GM18951 (cell line): ENCODE measurements around the gene VGF.
"Not testable (repeated sequence)": the region's sequence is repeated elsewhere in the genome, so short reads cannot be mapped to it uniquely, and the experiment has no call there.

Source experiments
- POLR2A ChIP-seq: IDR thresholded peaks from 4 replicates; pipeline ENCODE4 v1.6.1; 2011; ENCODE audit warnings: mild to moderate bottlenecking; ENCODE audit not compliant: insufficient read length, insufficient read depth; ENCODE audit errors: extremely low read depth
- in situ Hi-C: fragments of 300-500 bp; cut with MboI; formaldehyde crosslinking; loops from one replicate; pipeline ENCODE4 v1.12.0; 2022; ENCODE audit warnings: low sequenced_read_pairs, mixed read lengths, inconsistent platforms; ENCODE audit not compliant: unreplicated experiment

VGF gene

DNA sequence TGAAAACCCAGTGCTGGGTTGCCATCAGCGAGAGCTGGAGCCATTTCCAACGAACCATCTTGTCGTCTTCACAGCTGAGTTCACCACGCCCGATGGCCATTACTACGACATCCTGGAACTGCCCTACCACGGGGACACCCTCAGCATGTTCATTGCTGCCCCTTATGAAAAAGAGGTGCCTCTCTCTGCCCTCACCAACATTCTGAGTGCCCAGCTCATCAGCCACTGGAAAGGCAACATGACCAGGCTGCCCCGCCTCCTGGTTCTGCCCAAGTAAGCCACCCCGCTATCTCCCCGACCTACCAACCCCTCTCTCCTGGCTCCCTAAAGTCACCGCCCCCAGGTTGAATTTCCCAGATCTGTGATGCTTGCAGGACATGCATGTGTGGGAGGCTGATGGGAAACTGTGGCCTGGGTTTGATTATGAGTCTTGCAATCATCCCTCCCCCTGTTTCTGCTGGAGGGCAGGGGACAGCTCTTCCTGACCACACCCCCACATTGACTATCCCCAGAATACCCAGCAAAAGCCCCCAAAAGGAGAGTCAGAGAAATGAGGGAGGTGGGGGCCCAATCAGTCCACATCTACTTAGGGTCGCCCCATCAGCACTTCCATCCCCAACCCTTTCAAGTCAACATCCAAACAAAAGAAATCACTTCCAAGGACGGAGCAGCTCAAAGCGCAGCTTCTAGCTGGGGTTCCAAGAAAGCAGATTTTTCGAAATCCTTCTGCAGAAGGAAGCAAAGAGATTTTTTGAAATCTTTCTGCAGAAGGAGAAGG is 31.6 kb downstream of the VGF start:
- in situ Hi-C loops, result no loop called here

DNA sequence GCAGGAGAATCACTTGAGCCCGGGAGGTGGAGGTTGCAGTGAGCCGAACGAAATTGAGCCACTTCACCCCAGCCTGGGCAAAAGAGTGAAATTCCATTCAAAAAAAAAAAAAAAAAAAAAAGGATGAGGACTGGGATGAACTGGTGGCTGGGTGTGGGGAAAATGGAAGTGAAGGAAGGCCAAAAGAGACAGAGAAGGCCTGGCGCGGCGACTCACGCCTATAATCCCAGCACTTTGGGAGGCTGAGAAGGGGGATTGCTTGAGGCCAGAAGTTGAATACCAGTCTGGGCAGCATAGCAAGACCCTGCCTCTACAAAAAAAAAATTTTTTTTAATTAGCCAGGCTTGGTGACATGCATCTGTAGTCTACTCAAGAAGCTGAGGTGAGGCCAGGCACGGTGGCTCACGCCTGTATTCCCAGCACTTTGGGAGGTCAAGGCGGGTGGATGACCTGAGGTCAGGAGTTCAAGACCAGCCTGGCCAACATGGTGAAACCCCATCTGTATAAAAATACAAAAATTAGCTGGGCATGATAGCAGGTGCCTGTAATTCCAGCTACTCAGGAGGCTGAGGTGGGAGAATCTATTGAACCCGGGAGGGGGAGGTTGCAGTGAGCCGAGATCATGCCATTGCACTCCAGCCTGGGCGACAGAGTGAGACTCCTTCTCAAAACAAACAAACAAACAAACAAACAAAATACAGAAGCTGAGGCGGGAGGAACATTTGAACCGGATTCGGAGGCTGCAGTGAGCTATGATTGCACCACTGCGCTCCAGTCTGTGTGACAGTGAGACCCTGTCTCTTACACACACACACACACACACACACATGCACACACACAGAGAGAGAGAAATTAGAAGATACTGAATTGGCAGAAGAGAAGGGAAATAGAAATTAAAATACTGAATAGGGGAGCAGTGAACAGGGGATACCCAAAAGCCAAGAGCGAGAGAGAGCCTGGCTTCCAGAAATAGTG is 32.5 kb downstream of the VGF start:
- in situ Hi-C loops, result not testable (repeated sequence)

More for the DNA sequence above, 31.6 kb downstream of the VGF start:
- TF ChIP-seq POLR2A, result no peak

DNA sequence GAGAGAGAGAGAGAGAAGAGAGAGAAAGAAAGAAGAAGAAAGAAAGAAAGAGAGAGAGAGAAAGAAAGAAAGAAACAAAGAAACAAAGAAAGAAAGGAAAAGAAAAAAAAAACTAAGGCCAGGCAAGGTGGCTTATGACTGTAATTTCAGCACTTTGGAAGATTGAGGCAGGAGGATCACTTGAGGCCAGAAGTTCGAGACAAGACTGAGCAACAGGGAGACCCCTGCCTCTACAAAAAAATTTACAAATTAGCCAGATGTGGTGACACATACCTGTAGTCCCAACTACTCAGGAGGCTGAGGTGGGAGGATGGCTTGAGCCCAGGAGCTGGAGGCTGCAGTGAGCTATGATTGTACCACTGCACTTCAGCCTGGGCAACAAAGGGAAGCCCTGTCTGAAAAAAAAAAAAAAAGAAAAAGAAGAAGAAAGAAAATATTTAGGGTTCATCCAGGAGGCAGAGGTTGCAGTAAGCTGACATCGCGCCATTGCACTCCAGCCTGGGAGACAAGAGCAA is 35.7 kb downstream of the VGF start:
- no peak for TF ChIP-seq POLR2A
- in situ Hi-C loops, result no loop called here

DNA sequence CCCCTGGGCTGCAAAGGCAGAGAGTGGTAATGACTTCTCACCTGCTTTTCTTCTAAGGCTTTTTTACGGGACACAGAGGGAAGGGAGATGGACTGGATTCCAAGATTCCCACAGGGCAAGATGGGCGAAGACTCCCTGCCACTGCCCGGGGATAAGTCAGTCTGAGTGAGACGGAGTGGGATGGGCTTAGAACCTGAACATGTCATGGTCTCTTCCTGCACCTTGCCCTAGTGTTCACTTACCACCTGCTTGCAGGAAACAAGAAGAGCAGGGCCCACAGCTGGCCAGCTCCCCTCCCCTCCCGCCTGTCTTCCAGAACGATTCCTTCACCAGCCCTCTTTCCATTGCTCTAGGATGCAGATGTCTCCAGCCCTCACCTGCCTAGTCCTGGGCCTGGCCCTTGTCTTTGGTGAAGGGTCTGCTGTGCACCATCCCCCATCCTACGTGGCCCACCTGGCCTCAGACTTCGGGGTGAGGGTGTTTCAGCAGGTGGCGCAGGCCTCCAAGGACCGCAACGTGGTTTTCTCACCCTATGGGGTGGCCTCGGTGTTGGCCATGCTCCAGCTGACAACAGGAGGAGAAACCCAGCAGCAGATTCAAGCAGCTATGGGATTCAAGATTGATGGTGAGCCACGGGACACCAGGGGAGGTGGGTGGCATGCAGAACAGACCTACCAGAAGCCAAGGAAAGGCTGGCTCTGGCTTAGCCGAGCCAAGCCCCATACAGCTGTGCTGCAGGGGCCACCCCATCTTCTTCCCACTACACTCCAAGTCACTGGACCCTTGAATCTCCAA is 37.1 kb downstream of the VGF start:
- in situ Hi-C loops, result no loop called here
- no peak for TF ChIP-seq POLR2A

DNA sequence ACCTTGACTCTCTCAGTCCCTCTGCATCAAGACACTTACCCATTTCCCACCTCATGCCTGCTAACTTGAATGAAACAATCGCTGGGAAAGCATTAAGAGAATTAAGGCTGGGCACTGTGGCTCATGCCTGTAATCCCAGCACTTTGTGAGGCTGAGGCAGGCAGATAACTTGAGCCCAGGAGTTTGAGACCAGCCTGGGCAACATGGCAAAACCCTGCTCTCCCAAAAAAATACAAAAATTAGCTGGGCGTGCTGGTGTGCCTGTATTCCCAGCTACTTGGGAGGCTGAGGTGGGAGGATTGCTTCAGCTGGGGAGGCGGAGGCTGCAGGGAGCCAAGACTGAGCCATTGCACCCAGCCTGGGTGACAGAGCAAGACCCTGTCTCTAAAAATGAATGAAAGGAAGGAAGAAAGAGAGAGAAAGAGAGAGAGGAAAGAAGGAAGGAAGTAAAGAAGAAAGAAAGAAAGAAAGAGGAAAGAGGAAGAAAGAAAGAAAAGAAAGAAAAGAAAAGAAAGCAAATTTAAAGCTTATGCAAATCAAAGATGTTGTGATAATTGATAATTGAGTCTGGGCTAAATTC is 37.8 kb downstream of the VGF start:
- in situ Hi-C loops, result no loop called here
- no peak for TF ChIP-seq POLR2A

DNA sequence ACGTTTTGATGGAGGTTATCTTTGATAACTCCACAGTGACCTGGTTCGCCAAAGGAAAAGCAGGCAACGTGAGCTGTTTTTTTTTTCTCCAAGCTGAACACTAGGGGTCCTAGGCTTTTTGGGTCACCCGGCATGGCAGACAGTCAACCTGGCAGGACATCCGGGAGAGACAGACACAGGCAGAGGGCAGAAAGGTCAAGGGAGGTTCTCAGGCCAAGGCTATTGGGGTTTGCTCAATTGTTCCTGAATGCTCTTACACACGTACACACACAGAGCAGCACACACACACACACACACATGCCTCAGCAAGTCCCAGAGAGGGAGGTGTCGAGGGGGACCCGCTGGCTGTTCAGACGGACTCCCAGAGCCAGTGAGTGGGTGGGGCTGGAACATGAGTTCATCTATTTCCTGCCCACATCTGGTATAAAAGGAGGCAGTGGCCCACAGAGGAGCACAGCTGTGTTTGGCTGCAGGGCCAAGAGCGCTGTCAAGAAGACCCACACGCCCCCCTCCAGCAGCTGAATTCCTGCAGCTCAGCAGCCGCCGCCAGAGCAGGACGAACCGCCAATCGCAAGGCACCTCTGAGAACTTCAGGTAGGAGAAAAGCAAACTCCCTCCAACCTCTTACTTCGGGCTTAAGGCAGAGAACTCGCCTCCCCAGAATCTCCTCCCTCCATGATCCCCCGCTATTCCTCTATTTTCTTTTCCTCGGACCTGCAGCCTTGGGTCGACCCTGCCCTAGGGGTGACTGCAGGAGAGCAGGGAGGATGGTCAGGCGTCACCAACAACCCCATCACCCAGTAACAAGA is 38.5 kb downstream of the VGF start, which contains the start of gene SERPINE1:
TSS of gene SERPINE1 (plus strand) at position 454 of the 809 bp plus-strand sequence. CDS start 1,290 bp downstream, outside the sequence.
- TF ChIP-seq POLR2A, result peak; percentile 37
- in situ Hi-C loops, result no loop called here

DNA sequence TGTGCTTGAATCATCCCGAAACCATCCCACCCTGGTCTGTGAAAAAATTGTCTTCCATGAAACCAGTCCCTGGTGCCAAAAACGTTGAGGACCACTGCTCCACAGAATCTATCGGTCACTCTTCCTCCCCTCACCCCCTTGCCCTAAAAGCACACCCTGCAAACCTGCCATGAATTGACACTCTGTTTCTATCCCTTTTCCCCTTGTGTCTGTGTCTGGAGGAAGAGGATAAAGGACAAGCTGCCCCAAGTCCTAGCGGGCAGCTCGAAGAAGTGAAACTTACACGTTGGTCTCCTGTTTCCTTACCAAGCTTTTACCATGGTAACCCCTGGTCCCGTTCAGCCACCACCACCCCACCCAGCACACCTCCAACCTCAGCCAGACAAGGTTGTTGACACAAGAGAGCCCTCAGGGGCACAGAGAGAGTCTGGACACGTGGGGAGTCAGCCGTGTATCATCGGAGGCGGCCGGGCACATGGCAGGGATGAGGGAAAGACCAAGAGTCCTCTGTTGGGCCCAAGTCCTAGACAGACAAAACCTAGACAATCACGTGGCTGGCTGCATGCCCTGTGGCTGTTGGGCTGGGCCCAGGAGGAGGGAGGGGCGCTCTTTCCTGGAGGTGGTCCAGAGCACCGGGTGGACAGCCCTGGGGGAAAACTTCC is 39.2 kb downstream of the VGF start:
- no peak for TF ChIP-seq POLR2A
- in situ Hi-C loops, result no loop called here

DNA sequence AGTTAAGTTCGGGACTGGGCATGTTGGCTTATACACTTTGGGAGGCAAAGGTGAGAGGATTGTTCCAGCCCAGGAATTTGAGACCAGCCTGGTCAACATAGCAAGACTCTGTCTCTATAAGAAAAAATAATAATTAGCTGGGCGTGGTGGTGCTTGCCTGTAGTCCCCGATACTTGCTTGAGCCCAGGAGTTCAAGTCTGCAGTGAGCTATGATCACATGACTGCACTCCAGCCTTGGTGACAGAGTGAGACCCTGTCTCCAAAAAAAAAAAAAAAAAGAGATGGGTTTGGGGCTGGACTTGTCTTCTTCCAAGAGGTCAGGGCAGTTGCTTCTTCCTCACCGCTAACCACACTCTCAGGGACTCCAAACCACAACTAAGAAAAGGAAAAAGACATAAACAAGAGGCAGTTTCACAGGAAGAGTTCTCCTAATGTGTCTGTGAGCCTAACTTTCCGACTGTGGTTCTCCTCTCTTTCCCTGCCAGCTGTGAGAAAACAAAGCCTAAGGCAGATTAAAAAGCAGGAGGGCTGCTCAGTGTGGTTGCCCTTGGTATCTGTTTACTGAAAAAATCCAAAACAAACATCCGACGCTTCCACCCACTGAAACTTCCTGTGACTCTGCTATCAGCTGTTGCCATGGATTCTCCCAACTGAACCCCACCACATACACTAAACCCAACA is 40.9 kb downstream of the VGF start:
- in situ Hi-C loops, result no loop called here
- no peak for TF ChIP-seq POLR2A

DNA sequence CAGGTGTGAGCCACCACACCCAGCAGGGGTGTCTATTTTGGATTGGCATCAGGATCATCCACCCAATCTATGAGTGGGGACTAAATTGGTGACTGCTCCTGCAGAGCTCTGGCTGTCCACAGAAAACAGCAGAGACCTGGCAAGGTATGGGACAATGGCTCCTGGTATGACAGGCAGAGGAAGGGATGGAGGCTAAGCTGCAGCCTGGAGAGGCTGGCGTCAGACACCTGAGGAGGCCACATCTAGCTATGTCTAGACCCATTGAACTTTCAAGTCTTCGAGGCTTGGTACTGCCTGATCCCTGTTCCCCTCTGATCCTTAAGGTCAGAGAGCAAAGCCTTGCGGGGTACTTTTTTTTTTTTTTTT is 41.7 kb downstream of the VGF start:
- no peak for TF ChIP-seq POLR2A
- in situ Hi-C loops, result no loop called here

DNA sequence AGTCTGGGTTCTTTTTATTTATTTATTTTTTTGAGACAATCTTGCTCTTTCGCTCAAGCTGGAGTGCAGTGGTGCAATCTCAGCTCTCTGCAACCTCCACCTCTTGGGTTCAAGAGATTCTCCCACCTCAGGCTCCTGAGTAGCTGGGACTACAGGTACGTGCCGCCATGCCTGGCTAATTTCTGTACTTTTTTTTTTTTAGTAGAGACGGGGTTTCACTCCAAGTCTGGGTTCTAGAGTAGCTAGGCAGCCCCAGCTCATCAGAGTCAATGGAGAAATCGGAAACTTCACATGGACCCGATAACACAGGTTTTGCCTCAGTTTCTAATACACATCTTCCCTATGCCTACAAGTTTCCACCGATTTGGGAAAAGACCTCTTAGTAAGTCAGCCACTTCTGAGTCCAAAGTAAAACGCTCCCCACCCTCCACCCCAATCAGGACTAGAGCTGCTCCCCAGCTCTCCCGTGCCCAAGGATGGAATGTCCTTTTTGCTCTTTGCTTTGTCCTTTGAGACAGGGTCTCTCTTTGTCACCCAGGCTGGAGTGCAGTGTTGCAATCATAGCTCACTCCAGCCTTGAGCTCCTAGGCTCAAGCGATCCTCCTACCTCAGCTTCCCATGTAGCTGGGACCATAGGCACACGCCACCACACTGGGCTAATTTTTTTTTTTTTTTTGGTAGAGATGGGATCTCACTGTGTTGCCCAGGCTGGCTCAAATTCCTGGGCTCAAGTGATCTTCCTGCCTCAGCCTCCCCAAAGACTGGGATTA is 42.3 kb downstream of the VGF start:
- no peak for TF ChIP-seq POLR2A
- in situ Hi-C loops, result no loop called here
